Measurements from ENCODE around the gene LCE3C. TPM values are rescaled to one million over a fixed set of nuclear protein-coding genes. Genes with fewer than 3 reads are reported as not detected.
"Not testable (repeated sequence)": the region's sequence is repeated elsewhere in the genome, so short reads cannot be mapped to it uniquely, and the experiment has no call there.

LCE3C gene
- total and polyA plus RNA-seq, 9 of the 15 experiments (the other 6 are each of a cell fraction or from before 2014, with no cell fraction given): not detected

DNA sequence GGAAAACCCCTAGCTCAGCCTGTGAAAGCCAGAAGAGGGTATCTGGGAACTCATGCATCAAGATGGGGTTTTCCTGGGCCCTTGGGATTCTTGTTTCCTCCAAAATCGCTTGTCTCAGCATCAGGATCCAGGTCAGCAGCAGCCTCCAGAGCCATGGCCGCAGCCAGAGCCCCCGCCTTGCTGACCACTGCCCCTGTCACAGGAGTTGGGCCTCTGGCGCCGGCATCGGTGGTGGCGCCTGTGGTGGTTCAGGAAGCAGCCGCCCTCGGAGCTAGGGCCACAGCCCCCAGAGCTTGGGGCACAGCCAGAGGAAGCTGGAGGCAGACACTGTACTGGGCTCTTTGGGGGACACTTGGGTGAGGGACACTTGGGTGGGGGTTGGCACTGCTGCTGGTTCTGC is 20.5 kb upstream of the LCE3C start:
- DNase-seq (ENCODE audit: extremely low read depth in 1 of 4, low spot score in 3 of 4); BruUV-seq (replicated peaks); in situ Hi-C loops (cut with MboI); intact Hi-C loops (cut with micrococcal nuclease); H3K4me3 ChIP-seq; POLR2A ChIA-PET; ATAC-seq; H3K9ac ChIP-seq (ENCODE audit: insufficient read depth in 1 of 2, low read depth in 2 of 2, low read length in 2 of 2); H3K27ac ChIP-seq (ENCODE audit: extremely low read depth, low read depth, low read length); H3K36me3 ChIP-seq (ENCODE audit: control insufficient read depth, insufficient read depth, low read length); H2AFZ ChIP-seq (ENCODE audit: low read depth, low read length); H3K4me2 ChIP-seq (ENCODE audit: insufficient read depth, low read length); H3K27me3 ChIP-seq (ENCODE audit: control insufficient read depth in 2 of 2, insufficient read depth in 2 of 2, low read length in 2 of 2); CTCF ChIA-PET (ENCODE audit: low intra/inter-chr PET ratio); FAIRE-seq; H3K9me3 ChIP-seq (replicated peaks; ENCODE audit: control insufficient read depth, insufficient read depth, low read depth, low read length); H3K9me1 ChIP-seq (ENCODE audit: control insufficient read depth, insufficient read depth, low read length); H3K79me2 ChIP-seq (ENCODE audit: control insufficient read depth, insufficient read depth, low read length); H4K20me1 ChIP-seq (replicated peaks; ENCODE audit: control insufficient read depth, insufficient read depth, low read length); H3K4me1 ChIP-seq (replicated peaks in 1 of 2; ENCODE audit: control insufficient read depth in 2 of 2, insufficient read depth in 2 of 2, low read length in 2 of 2): not testable (repeated sequence)
- WGBS (ENCODE audit: insufficient coverage, low coverage, missing lambda C conversion rate): 0% methylated on average over 8 of the region's 9 CpGs

- H3K36me3 ChIP-seq (ENCODE audit: control insufficient read depth, insufficient read depth, low read length): no peaks in the 10 kb centered on the region
- H3K9me3 ChIP-seq (replicated peaks; ENCODE audit: control insufficient read depth, insufficient read depth, low read depth, low read length): no peaks in the 10 kb centered on the region
- in situ Hi-C loops (cut with MboI): no loop called here
- no peaks in the 10 kb centered on the region for H3K4me1 ChIP-seq (replicated peaks in 1 of 2; ENCODE audit: control insufficient read depth in 2 of 2, insufficient read depth in 2 of 2, low read length in 2 of 2)
- ChIA-PET POLR2A (no interaction called here), CTCF (ENCODE audit: low intra/inter-chr PET ratio) (no interaction called here)
- ATAC-seq: no peak
- no peak within 1 kb of the TSS for H3K27ac ChIP-seq (ENCODE audit: extremely low read depth, low read depth, low read length)
- no peaks in the 10 kb centered on the region for H3K9me1 ChIP-seq (ENCODE audit: control insufficient read depth, insufficient read depth, low read length)
- BruUV-seq (replicated peaks): no TSS peak
- 0% methylated on average over 4 of the region's 4 CpGs for WGBS (ENCODE audit: insufficient coverage, low coverage, missing lambda C conversion rate)
- DNase-seq (ENCODE audit: extremely low read depth in 1 of 4, low spot score in 3 of 4): no peak
- H3K27me3 ChIP-seq (ENCODE audit: control insufficient read depth in 2 of 2, insufficient read depth in 2 of 2, low read length in 2 of 2): no peaks in the 10 kb centered on the region
- no peak for FAIRE-seq
- no peak within 1 kb of the TSS for H3K4me2 ChIP-seq (ENCODE audit: insufficient read depth, low read length)
- H3K9ac ChIP-seq (ENCODE audit: insufficient read depth in 1 of 2, low read depth in 2 of 2, low read length in 2 of 2): no peak within 1 kb of the TSS
- no peaks in the 10 kb centered on the region for H4K20me1 ChIP-seq (replicated peaks; ENCODE audit: control insufficient read depth, insufficient read depth, low read length)
- intact Hi-C loops (cut with micrococcal nuclease): no loop called here
- H3K4me3 ChIP-seq: no peak within 1 kb of the TSS
- H3K79me2 ChIP-seq (ENCODE audit: control insufficient read depth, insufficient read depth, low read length): no peaks in the 10 kb centered on the region
- H2AFZ ChIP-seq (ENCODE audit: low read depth, low read length): no peak within 1 kb of the TSS
- TF ChIP-seq SRF (CRISPR knock-in tag; IDR thresholded peaks at IDR 0.05) (no peak), ZNF263 (CRISPR knock-in tag; IDR thresholded peaks at IDR 0.05; ENCODE audit: borderline replicate concordance) (no peak), ZBTB1 (CRISPR knock-in tag; IDR thresholded peaks at IDR 0.05; ENCODE audit: borderline replicate concordance, low read depth) (no peak), FOXJ3 (CRISPR knock-in tag; IDR thresholded peaks at IDR 0.05) (no peak), ZNF23 (CRISPR knock-in tag; IDR thresholded peaks at IDR 0.05) (no peak), ZKSCAN1 (IDR thresholded peaks at IDR 0.05; ENCODE audit: low read depth, low read length) (no peak), ELF2 (CRISPR knock-in tag; IDR thresholded peaks at IDR 0.05) (no peak), HIVEP1 (CRISPR knock-in tag; IDR thresholded peaks at IDR 0.05) (no peak), PREB (CRISPR knock-in tag; IDR thresholded peaks at IDR 0.05) (no peak), MYNN (IDR thresholded peaks at IDR 0.05) (no peak), MYNN (CRISPR knock-in tag; IDR thresholded peaks at IDR 0.05) (no peak), MEF2D (tag; conservative IDR thresholded peaks at IDR 0.05; ENCODE audit: low read depth) (no peak)
- TF ChIP-seq, protein P1, sequence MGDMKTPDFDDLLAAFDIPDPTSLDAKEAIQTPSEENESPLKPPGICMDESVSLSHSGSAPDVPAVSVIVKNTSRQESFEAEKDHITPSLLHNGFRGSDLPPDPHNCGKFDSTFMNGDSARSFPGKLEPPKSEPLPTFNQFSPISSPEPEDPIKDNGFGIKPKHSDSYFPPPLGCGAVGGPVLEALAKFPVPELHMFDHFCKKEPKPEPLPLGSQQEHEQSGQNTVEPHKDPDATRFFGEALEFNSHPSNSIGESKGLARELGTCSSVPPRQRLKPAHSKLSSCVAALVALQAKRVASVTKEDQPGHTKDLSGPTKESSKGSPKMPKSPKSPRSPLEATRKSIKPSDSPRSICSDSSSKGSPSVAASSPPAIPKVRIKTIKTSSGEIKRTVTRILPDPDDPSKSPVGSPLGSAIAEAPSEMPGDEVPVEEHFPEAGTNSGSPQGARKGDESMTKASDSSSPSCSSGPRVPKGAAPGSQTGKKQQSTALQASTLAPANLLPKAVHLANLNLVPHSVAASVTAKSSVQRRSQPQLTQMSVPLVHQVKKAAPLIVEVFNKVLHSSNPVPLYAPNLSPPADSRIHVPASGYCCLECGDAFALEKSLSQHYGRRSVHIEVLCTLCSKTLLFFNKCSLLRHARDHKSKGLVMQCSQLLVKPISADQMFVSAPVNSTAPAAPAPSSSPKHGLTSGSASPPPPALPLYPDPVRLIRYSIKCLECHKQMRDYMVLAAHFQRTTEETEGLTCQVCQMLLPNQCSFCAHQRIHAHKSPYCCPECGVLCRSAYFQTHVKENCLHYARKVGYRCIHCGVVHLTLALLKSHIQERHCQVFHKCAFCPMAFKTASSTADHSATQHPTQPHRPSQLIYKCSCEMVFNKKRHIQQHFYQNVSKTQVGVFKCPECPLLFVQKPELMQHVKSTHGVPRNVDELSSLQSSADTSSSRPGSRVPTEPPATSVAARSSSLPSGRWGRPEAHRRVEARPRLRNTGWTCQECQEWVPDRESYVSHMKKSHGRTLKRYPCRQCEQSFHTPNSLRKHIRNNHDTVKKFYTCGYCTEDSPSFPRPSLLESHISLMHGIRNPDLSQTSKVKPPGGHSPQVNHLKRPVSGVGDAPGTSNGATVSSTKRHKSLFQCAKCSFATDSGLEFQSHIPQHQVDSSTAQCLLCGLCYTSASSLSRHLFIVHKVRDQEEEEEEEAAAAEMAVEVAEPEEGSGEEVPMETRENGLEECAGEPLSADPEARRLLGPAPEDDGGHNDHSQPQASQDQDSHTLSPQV (IDR thresholded peaks at IDR 0.05): no peak
These were observed 19.6 kb upstream of the LCE3C start, which contains the start of gene LCE3D for GRCh38 chr1:152580433-152580832. Gene LCE3D (minus strand): TSS chr1:152580516. CDS start chr1:152579936, 580 bp downstream.

Data from K562 (cell line).